Natural killer cell (primary cell): Measurements from ENCODE around the gene MORN5. TPM values are rescaled to one million over a fixed set of nuclear protein-coding genes. Genes with fewer than 3 reads are reported as not detected.

Experiments
- ATAC-seq, 3 donors: fragments of 150-1000 bp in 2 of 3; fragments of 200-7000 bp in 1 of 3; cut with Tn5 transposase; 1 replicate in 1 of 3; 2 replicates in 2 of 3; pipeline ENCODE4 v1.10.0; 2021; ENCODE audit warnings: mild to moderate bottlenecking in 2 of 3, moderate library complexity in 2 of 3
- DNase-seq, 2 donors: peaks; one replicate each; pipeline versions ENCODE4 v3.0.0 to v3.0.0-alpha.2; 2013 to 2021; ENCODE audit warnings: mixed read lengths in 1 of 2
- H3K27ac ChIP-seq: one replicate; pipeline ENCODE4 v1.5.1; 2013; ENCODE audit warnings: mild to moderate bottlenecking, low read length
- H3K27me3 ChIP-seq: one replicate; pipeline ENCODE4 v1.6.1; 2013; ENCODE audit warnings: low read length; ENCODE audit not compliant: control insufficient read depth, insufficient read depth
- H3K36me3 ChIP-seq: one replicate; pipeline ENCODE4 v1.6.1; 2013; ENCODE audit warnings: low read length; ENCODE audit not compliant: control insufficient read depth, insufficient read depth
- H3K4me1 ChIP-seq: one replicate; pipeline ENCODE4 v1.6.1; 2013; ENCODE audit warnings: low read length; ENCODE audit not compliant: control insufficient read depth, insufficient read depth
- H3K4me3 ChIP-seq: one replicate; pipeline ENCODE4 v1.5.1; 2013; ENCODE audit warnings: low read length
- H3K9me3 ChIP-seq: one replicate; pipeline ENCODE4 v1.6.1; 2013; ENCODE audit warnings: low read length; ENCODE audit not compliant: control insufficient read depth, insufficient read depth
- H3K27ac Mint-ChIP-seq, 2 donors: one replicate each; pipeline ENCODE4 v1.8.0; 2022; ENCODE audit warnings: mild to moderate bottlenecking in 2 of 2, mixed read lengths in 2 of 2, moderate library complexity in 1 of 2
- H3K27me3 Mint-ChIP-seq, 2 donors: one replicate each; pipeline ENCODE4 v1.8.0; 2022; ENCODE audit warnings: low read depth in 2 of 2, mixed read lengths in 2 of 2
- H3K36me3 Mint-ChIP-seq: one replicate; pipeline ENCODE4 v1.8.0; 2022; ENCODE audit warnings: mixed read lengths
- H3K4me1 Mint-ChIP-seq, 2 donors: one replicate each; pipeline ENCODE4 v1.8.0; 2022; ENCODE audit warnings: mixed read lengths in 2 of 2
- H3K4me3 Mint-ChIP-seq: one replicate; pipeline ENCODE4 v1.8.0; 2022; ENCODE audit warnings: mild to moderate bottlenecking, moderate library complexity, mixed read lengths
- H3K9me3 Mint-ChIP-seq, 2 donors: one replicate each; pipeline ENCODE4 v1.8.0; 2022; ENCODE audit warnings: mixed read lengths in 2 of 2
- WGBS: methylation state at CpG from one replicate; pipeline ENCODE4 v1.1.7; 2013; ENCODE audit warnings: missing lambda C conversion rate; ENCODE audit not compliant: insufficient coverage; 5-methylcytosine and 5-hydroxymethylcytosine counted together
- intact Hi-C: fragments of 100-400 bp; cut with micrococcal nuclease; formaldehyde crosslinking; loops from one replicate; pipeline ENCODE4 v1.14.2; 2022
- total RNA-seq, 4 donors: library from RNA; stranded (reverse); fragments of 120-200 nt in 1 of 4; gene quantifications; one replicate each; pipeline versions ENCODE4 v1.2.3 to v1.2.4, GENCODE V29; 2013 to 2022
- TF ChIP-seq, protein P1 (sequence below): fragments of 200-600 bp; IDR thresholded peaks from one replicate; pipeline ENCODE4 v1.8.0; 2022; ENCODE audit warnings: antibody characterized with exemption

MORN5 gene
- total RNA-seq, 3 donors from 2014 or later (not counting 1 experiment from before 2014, with no cell fraction given): not detected

DNA sequence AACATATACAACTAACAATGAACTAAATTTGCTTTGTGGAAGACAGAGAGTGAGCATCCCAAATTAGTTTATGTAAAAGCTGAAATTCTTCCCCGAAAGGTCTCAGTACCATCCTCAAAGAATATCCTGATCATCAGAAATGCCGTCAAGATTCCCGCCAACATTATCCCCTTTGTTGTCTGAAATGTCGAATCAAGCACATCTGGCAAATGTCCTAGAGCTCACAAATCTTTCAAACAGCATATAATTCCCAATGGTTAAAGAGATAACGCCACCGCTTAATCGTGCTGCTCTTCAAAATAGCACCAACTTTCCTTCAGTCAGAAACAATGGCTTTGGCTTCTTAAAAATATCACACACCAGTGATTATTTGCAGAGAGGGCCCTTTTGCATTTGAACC, 23.8 kb downstream of the MORN5 start:
- H3K9me3 ChIP-seq: no peaks in the 10 kb centered on the region
- no peaks in the 10 kb centered on the region for H3K27me3 ChIP-seq
- H3K4me1 ChIP-seq: no peaks in the 10 kb centered on the region
- TF ChIP-seq, protein P1, sequence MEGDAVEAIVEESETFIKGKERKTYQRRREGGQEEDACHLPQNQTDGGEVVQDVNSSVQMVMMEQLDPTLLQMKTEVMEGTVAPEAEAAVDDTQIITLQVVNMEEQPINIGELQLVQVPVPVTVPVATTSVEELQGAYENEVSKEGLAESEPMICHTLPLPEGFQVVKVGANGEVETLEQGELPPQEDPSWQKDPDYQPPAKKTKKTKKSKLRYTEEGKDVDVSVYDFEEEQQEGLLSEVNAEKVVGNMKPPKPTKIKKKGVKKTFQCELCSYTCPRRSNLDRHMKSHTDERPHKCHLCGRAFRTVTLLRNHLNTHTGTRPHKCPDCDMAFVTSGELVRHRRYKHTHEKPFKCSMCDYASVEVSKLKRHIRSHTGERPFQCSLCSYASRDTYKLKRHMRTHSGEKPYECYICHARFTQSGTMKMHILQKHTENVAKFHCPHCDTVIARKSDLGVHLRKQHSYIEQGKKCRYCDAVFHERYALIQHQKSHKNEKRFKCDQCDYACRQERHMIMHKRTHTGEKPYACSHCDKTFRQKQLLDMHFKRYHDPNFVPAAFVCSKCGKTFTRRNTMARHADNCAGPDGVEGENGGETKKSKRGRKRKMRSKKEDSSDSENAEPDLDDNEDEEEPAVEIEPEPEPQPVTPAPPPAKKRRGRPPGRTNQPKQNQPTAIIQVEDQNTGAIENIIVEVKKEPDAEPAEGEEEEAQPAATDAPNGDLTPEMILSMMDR: no peak
- no peak overlapping the region for H3K4me3 ChIP-seq
- no peaks in the 10 kb centered on the region for H3K36me3 ChIP-seq
- H3K27ac Mint-ChIP-seq: no peak overlapping the region
- peaks cover 4 to 11% of the 10 kb centered on the region in 2 donors for H3K27me3 Mint-ChIP-seq
- no peak overlapping the region for H3K27ac ChIP-seq
- DNase-seq (no peak), ATAC-seq (no peak)
- H3K9me3 Mint-ChIP-seq: no peaks in the 10 kb centered on the region
- H3K4me1 Mint-ChIP-seq: no peaks in the 10 kb centered on the region
- intact Hi-C loops: no loop called here
- no peaks in the 10 kb centered on the region for H3K36me3 Mint-ChIP-seq
- 89% methylated on average over 7 of the region's 7 CpGs for WGBS
- no peak overlapping the region for H3K4me3 Mint-ChIP-seq

DNA sequence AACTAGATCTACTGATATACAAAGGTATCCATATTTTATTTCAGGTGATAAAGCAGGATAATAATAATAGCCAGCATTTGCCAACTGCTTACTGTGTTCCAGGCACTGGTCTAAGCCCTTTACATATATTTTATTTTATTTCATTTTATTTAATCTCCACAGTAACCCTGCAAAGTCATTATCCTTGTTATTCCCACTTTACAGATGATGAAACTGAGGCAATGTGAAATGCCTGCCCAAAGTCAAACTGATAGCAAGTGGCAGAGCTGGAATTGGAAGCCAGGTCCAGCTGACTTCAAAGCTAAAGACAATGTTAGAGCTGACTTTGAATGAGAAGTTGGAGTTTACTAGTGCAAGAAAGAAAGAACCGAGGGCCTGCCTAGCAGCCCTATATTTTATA, 24.8 kb downstream of the MORN5 start:
- Histone ChIP-seq H3K27ac (no peak overlapping the region), H3K27me3 (no peaks in the 10 kb centered on the region), H3K9me3 (no peaks in the 10 kb centered on the region), H3K4me1 (no peaks in the 10 kb centered on the region), H3K4me3 (no peak overlapping the region), H3K36me3 (no peaks in the 10 kb centered on the region)
- no CpG with 5 or more reads among the region's 1 CpG for WGBS
- ATAC-seq: no peak
- Mint-ChIP-seq H3K36me3 (no peaks in the 10 kb centered on the region), H3K4me1 (no peaks in the 10 kb centered on the region), H3K9me3 (no peaks in the 10 kb centered on the region), H3K27ac (no peak overlapping the region), H3K27me3 (peaks cover 4 to 11% of the 10 kb centered on the region in 2 donors), H3K4me3 (no peak overlapping the region)
- DNase-seq: no peak
- TF ChIP-seq, protein P1: no peak
- intact Hi-C loops: no loop called here

DNA sequence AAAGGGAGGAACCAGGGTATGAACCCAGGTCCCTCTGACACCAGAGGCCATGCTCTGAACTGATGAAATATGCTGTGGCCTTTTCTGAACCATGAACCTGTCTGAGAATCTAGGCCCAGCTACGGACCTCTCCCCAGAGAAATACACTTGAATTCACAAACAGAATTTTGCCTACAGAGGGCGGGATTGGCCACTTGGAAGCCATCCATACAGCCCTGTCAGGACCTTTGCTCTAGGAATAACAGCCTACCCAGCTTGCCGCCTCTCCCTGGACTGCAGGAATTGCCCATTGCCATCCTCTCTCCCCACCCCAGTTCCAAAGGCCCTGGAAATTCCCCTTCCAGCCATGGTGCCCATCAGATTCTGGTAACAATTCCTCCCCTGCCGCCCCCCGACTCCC, 26.6 kb downstream of the MORN5 start:
- peaks cover 4 to 11% of the 10 kb centered on the region in 2 donors for H3K27me3 Mint-ChIP-seq
- H3K27ac Mint-ChIP-seq: no peak overlapping the region
- TF ChIP-seq, protein P1: no peak
- no peak for DNase-seq
- Histone ChIP-seq H3K4me3 (no peak overlapping the region), H3K36me3 (no peaks in the 10 kb centered on the region), H3K9me3 (no peaks in the 10 kb centered on the region), H3K27ac (no peak overlapping the region), H3K4me1 (no peaks in the 10 kb centered on the region), H3K27me3 (no peaks in the 10 kb centered on the region)
- H3K9me3 Mint-ChIP-seq: no peaks in the 10 kb centered on the region
- WGBS: 88% methylated on average over 5 of the region's 5 CpGs
- no peak overlapping the region for H3K4me3 Mint-ChIP-seq
- intact Hi-C loops: no loop called here
- H3K36me3 Mint-ChIP-seq: no peaks in the 10 kb centered on the region
- no peaks in the 10 kb centered on the region for H3K4me1 Mint-ChIP-seq
- ATAC-seq: no peak

DNA sequence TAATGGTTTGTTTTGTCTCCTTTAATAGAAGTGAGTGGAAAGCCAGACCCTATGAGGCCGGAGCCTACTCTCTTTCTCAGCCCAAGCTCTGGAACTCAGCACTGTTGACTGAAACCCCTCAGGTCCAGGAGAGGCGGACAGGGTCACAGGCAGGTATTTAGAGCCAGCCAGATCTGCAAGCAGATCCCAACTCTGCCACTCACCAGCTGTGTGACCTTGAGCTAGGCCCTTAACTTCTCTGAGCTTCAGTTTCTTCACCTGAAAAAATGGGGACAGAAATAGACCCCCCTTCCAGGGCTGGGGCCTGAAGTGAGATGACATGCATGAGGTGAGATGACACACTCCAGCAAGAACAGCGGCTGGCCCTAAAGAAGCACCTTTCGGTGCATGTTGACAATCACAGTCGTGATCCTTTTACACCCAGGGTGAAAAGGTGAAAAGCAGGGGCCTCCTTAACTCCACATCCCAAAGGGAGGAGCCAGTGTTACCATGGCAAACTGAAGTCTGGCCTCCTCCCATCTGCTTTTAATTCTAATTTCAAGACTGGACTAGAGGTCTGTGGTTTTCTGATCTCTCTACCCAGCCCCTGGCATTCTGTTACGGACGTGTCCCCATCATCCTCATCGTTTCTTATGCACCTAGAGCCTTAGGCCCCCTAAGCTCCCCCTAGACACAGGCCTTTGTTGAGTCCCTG, 27.2 kb downstream of the MORN5 start:
- Histone ChIP-seq H3K4me3 (no peak overlapping the region), H3K9me3 (no peaks in the 10 kb centered on the region), H3K27ac (no peak overlapping the region), H3K27me3 (no peaks in the 10 kb centered on the region), H3K36me3 (no peaks in the 10 kb centered on the region), H3K4me1 (no peaks in the 10 kb centered on the region)
- no peak overlapping the region for H3K27ac Mint-ChIP-seq
- H3K27me3 Mint-ChIP-seq: peaks cover 4 to 11% of the 10 kb centered on the region in 2 donors
- no peaks in the 10 kb centered on the region for H3K9me3 Mint-ChIP-seq
- no peaks in the 10 kb centered on the region for H3K4me1 Mint-ChIP-seq
- H3K4me3 Mint-ChIP-seq: no peak overlapping the region
- ATAC-seq: no peak
- intact Hi-C loops: no loop called here
- no peak for DNase-seq
- no peaks in the 10 kb centered on the region for H3K36me3 Mint-ChIP-seq
- TF ChIP-seq, protein P1: no peak
- 90% methylated on average over 8 of the region's 8 CpGs for WGBS
